Prostate gland (tissue), 2 donors: ENCODE measurements around the gene KTI12. TPM values are rescaled to one million over a fixed set of nuclear protein-coding genes. Genes with fewer than 3 reads are reported as not detected.
"Not testable (repeated sequence)": the region's sequence is repeated elsewhere in the genome, so short reads cannot be mapped to it uniquely, and the experiment has no call there.

Source experiments
- DNase-seq: peaks from one replicate; pipeline ENCODE4 v3.0.0-alpha.2; 2019; ENCODE audit warnings: low spot score
- H3K27ac ChIP-seq, 2 donors: fragments of 200-600 bp; sonication (generic); 2 replicates each; pipeline ENCODE4 v1.5.1; 2017 to 2019
- H3K27me3 ChIP-seq: fragments of 200-600 bp; sonication (generic); replicated peaks from 2 replicates; pipeline ENCODE4 v1.5.1; 2019; ENCODE audit not compliant: insufficient read depth
- H3K36me3 ChIP-seq, 2 donors: fragments of 200-600 bp; sonication (generic); 1 replicate in 1 of 2; 2 replicates in 1 of 2; pipeline versions ENCODE4 v1.5.1 to v1.8.1; 2017 to 2019
- H3K4me1 ChIP-seq: fragments of 200-600 bp; sonication (generic); replicated peaks from 2 replicates; pipeline ENCODE4 v1.5.1; 2019
- H3K4me3 ChIP-seq, 2 donors: fragments of 200-600 bp; sonication (generic); 2 replicates each; pipeline ENCODE4 v1.5.1; 2017 to 2019
- H3K9me3 ChIP-seq: fragments of 200-600 bp; sonication (generic); 2 replicates; pipeline ENCODE4 v1.5.1; 2017
- POLR2A ChIP-seq: fragments of 450-650 bp; IDR thresholded peaks from one replicate; pipeline ENCODE4 v1.6.1; 2016; ENCODE audit warnings: antibody characterized with exemption, mild to moderate bottlenecking
- POLR2AphosphoS5 ChIP-seq: sonication (generic); formaldehyde crosslinking; IDR thresholded peaks from one replicate; pipeline ENCODE4 v1.6.1; 2017; ENCODE audit warnings: antibody characterized with exemption
- WGBS: methylation state at CpG from one replicate; pipeline ENCODE4 v1.1.5; 2018; 5-methylcytosine and 5-hydroxymethylcytosine counted together
- intact Hi-C: fragments of 100-400 bp; cut with DNase I; formaldehyde crosslinking; loops from one replicate; pipeline ENCODE4 v1.14.2; 2022
- total RNA-seq, 2 donors: library from RNA; depleted of rRNA; stranded (reverse); fragments of >200 nt; gene quantifications; one replicate each; pipeline ENCODE4 v1.1.0, GENCODE V29; 2016
- TF ChIP-seq, protein P1 (sequence below), 4 experiments: fragments of 200-600 bp in 2 of 4; fragments of 450-650 bp in 2 of 4; sonication (generic) in 2 of 4; IDR thresholded peaks; 1 replicate in 3 of 4; 2 replicates in 1 of 4; pipeline ENCODE4 v1.5.1; 2016 to 2019; ENCODE audit warnings: antibody characterized with exemption in 4 of 4, mild to moderate bottlenecking in 2 of 4, moderate library complexity in 2 of 4

The KTI12 gene, protein sequence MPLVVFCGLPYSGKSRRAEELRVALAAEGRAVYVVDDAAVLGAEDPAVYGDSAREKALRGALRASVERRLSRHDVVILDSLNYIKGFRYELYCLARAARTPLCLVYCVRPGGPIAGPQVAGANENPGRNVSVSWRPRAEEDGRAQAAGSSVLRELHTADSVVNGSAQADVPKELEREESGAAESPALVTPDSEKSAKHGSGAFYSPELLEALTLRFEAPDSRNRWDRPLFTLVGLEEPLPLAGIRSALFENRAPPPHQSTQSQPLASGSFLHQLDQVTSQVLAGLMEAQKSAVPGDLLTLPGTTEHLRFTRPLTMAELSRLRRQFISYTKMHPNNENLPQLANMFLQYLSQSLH
- 10 to 100 TPM in 1 of 2 donors, 1 to 10 TPM in 1; 9.2 to 15.0 TPM for total RNA-seq

DNA sequence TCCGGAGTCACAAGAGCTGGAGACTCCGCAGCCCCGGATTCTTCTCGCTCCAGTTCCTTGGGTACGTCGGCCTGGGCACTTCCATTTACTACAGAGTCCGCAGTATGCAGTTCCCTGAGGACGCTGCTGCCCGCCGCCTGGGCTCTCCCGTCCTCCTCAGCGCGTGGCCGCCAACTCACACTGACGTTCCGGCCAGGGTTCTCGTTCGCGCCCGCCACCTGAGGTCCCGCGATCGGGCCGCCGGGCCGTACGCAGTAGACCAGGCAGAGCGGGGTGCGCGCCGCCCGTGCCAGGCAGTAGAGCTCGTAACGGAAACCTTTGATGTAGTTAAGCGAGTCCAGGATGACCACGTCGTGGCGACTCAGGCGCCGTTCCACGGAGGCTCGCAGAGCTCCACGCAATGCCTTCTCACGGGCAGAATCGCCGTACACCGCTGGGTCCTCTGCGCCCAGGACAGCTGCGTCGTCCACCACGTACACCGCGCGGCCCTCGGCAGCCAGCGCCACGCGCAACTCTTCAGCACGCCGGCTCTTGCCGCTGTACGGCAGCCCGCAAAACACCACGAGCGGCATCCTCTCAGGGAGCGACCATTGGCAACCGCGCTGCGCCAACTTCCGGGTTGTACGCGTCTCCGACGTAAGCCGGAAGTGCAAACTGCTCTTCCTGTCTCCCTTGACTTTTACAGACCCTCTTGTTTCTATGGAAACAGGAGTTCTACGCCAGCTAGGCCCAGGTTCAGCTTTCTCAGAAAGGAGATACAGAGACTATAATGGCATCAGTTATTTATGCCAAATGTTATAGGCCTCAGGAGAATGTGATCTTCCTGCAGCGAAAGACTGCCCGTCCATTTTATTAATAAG is at the start of gene KTI12:
Gene KTI12, minus strand, starts transcription at position 621 of the 860 bp plus-strand sequence. Its CDS starts 49 bp downstream, at position 572.
- H3K36me3 ChIP-seq: no peaks in the 10 kb centered on the region
- intact Hi-C loops: no loop called here
- H3K4me3 ChIP-seq: peak within 1 kb of the TSS; percentile 57 to 72
- H3K4me1 ChIP-seq: peaks cover 3% of the 10 kb centered on the region
- H3K27me3 ChIP-seq: no peaks in the 10 kb centered on the region
- peak within 1 kb of the TSS; percentile 82 to 86 for H3K27ac ChIP-seq
- peak; percentile 76 for DNase-seq
- TF ChIP-seq, protein P1, sequence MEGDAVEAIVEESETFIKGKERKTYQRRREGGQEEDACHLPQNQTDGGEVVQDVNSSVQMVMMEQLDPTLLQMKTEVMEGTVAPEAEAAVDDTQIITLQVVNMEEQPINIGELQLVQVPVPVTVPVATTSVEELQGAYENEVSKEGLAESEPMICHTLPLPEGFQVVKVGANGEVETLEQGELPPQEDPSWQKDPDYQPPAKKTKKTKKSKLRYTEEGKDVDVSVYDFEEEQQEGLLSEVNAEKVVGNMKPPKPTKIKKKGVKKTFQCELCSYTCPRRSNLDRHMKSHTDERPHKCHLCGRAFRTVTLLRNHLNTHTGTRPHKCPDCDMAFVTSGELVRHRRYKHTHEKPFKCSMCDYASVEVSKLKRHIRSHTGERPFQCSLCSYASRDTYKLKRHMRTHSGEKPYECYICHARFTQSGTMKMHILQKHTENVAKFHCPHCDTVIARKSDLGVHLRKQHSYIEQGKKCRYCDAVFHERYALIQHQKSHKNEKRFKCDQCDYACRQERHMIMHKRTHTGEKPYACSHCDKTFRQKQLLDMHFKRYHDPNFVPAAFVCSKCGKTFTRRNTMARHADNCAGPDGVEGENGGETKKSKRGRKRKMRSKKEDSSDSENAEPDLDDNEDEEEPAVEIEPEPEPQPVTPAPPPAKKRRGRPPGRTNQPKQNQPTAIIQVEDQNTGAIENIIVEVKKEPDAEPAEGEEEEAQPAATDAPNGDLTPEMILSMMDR (IDR thresholded peaks at IDR 0.05): peak in 1 of 4 experiments; percentile 9
- TF ChIP-seq POLR2AphosphoS5 (peak; percentile 83), POLR2A (peak; percentile 41)
- 2% methylated on average over 73 of the region's 78 CpGs for WGBS
- H3K9me3 ChIP-seq: no peaks in the 10 kb centered on the region

DNA sequence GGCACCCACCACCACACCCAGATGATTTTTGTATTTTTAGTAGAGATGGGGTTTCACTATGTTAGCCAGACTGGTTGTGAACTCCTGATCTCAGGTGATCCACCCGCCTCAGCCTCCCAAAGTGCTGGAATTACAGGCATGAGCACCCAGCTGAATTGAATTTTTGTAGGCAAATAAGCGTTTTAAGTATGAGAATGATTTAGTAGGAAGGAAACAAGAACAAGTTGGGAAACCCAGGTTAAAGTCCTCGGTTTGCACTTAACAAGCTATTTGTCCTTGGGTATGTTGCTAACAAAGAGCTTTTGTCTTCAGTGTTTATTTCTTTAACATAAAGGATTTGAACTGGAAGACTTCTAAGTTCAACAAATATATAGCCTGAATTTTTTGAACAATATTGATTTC is 46.4 kb upstream of the KTI12 start:
- no peak for DNase-seq
- intact Hi-C loops: no loop called here
- TF ChIP-seq POLR2A (no peak), POLR2AphosphoS5 (no peak)
- TF ChIP-seq, protein P1 (IDR thresholded peaks at IDR 0.05): no peak
- no peak overlapping the region for H3K27ac ChIP-seq
- H3K27me3 ChIP-seq: no peaks in the 10 kb centered on the region
- H3K4me1 ChIP-seq: no peaks in the 10 kb centered on the region
- WGBS: 65% methylated on average over 3 of the region's 3 CpGs
- no peaks in the 10 kb centered on the region for H3K36me3 ChIP-seq
- H3K4me3 ChIP-seq: no peak overlapping the region
- H3K9me3 ChIP-seq: no peaks in the 10 kb centered on the region

DNA sequence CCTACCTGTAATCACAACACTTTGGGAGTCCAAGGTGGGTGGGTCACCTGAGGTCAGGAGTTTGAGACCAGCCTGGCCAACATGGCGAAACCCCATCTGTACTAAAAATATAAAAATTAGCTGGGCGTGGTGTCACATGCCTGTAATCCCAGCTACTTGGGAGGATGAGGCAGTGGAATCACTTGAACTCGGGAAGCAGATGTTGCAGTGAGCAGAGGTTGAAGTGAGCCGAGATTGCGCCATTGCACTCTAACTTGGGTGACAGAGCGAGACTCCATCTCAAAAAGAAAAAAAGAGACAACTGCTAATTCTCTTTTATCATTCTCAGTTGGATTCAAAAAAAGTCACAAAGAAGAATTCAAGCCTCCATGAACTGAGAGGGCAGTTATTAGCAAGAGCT is 43.7 kb upstream of the KTI12 start:
- H3K4me1 ChIP-seq, H3K27ac ChIP-seq, H3K4me3 ChIP-seq, intact Hi-C loops, H3K27me3 ChIP-seq, H3K9me3 ChIP-seq, DNase-seq, H3K36me3 ChIP-seq: not testable (repeated sequence)
- 99% methylated on average over 6 of the region's 6 CpGs for WGBS

DNA sequence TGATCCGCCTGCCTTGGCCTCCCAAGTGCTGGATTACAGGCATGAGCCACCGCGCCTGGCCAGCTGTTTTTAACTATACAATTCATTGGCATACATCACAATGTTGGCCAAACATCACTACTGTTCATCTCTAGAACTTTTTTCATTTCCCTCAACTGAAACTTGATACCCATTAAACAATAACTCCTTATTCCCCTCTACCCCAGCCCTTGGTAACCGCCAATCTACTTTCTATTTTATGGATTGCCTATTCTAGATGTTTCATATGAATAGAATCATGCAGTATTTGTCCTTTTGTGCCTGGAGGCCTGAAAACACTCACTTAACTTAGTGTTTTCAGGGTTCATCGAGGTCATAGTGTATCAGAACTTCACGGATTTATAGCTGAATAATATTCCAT is 38.7 kb upstream of the KTI12 start:
- Histone ChIP-seq H3K4me3 (no peak overlapping the region), H3K36me3 (no peaks in the 10 kb centered on the region), H3K27me3 (no peaks in the 10 kb centered on the region), H3K4me1 (no peaks in the 10 kb centered on the region), H3K27ac (no peak overlapping the region), H3K9me3 (no peaks in the 10 kb centered on the region)
- TF ChIP-seq POLR2AphosphoS5: no peak
- TF ChIP-seq, protein P1 (IDR thresholded peaks at IDR 0.05): no peak
- no peak for TF ChIP-seq POLR2A
- WGBS: 76% methylated on average over 6 of the region's 6 CpGs
- DNase-seq: no peak
- intact Hi-C loops: no loop called here

DNA sequence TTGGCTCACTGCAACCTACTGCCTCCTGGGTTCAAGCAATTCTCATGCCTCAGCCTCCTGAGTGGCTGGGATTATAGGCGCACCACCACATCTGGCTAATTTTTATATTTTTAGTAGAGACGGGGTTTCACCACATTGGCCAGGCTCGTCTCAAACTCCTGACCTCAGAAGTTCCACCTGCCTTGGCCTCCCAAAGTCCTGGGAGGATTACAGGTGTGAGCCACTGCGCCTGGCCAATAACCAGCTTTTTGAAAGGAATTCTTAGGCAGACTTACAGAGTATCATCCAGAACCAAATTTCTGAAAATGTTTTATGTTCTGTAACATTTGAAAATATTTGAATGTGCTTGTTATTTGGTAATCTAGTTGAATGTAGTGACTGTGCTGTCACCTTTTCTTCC is 37.1 kb upstream of the KTI12 start:
- H3K9me3 ChIP-seq: no peaks in the 10 kb centered on the region
- DNase-seq: no peak
- H3K27ac ChIP-seq: no peak overlapping the region
- H3K4me1 ChIP-seq: no peaks in the 10 kb centered on the region
- 90% methylated on average over 4 of the region's 4 CpGs for WGBS
- H3K4me3 ChIP-seq: no peak overlapping the region
- intact Hi-C loops: no loop called here
- TF ChIP-seq POLR2A: no peak
- TF ChIP-seq, protein P1 (IDR thresholded peaks at IDR 0.05): no peak
- no peaks in the 10 kb centered on the region for H3K27me3 ChIP-seq
- peaks cover 0 to 4% of the 10 kb centered on the region in 2 donors for H3K36me3 ChIP-seq
